Measurements from ENCODE around the gene RNF7. TPM values are rescaled to one million over a fixed set of nuclear protein-coding genes. Genes with fewer than 3 reads are reported as not detected.
A peak's percentile ranks its signal among the peaks of the same experiment; 100 is the strongest.

The RNF7 gene
- polyA plus RNA-seq, 2 of the 4 experiments (the other 2 are of a cell fraction) = 84.1 to 147 TPM

- ATAC-seq = no peak
- no peak for FAIRE-seq
- DNase-seq (ENCODE audit: low read depth in 1 of 2, low spot score in 1 of 2) = no peak
Observed at GRCh38 chr3:141725036-141725435, 13.1 kb upstream of the RNF7 start.

GRCh38 chr3:141726483-141726882, 11.6 kb upstream of the RNF7 start:
- no peak overlapping the region for H3K4me2 ChIP-seq
- no peaks in the 10 kb centered on the region; the same call in 2 of the 3 replicates for H3K4me1 ChIP-seq
- no peak overlapping the region for H3K4me3 ChIP-seq
- FAIRE-seq (no peak), ATAC-seq (no peak), DNase-seq (ENCODE audit: low read depth in 1 of 2, low spot score in 1 of 2) (no peak)
- H3K9me3 ChIP-seq = no peaks in the 10 kb centered on the region
- H3K27ac ChIP-seq = no peak overlapping the region
- TF ChIP-seq MAX (IDR thresholded peaks at IDR 0.05) = no peak
- 12% methylated on average over 1 of the region's 1 CpG for WGBS (ENCODE audit: missing lambda C conversion rate)
- ChIA-PET CTCF (no interaction called here), POLR2A (interaction anchor here (0.7 kb wide), 1 partner anchor 18 kb away, joined by 3 read pairs; no protein-coding TSS in a partner anchor)

More at GRCh38 chr3:141725036-141725435, 13.1 kb upstream of the RNF7 start:
- 76% methylated on average over 4 of the region's 4 CpGs for WGBS (ENCODE audit: missing lambda C conversion rate)
- H3K27ac ChIP-seq = no peak overlapping the region
- CTCF ChIA-PET = interaction anchor here (1.0 kb wide), 1 partner anchor 9 kb away, joined by 3 read pairs; no protein-coding TSS in a partner anchor
- no peak for TF ChIP-seq USF2 (IDR thresholded peaks at IDR 0.05)
- TF ChIP-seq EHMT2 (IDR thresholded peaks at IDR 0.05; ENCODE audit: low read depth) = no peak
- no peak for TF ChIP-seq HEYL (CRISPR knock-in tag; IDR thresholded peaks at IDR 0.05)
- TF ChIP-seq TP53 (CRISPR knock-in tag; IDR thresholded peaks at IDR 0.05) = no peak
- TF ChIP-seq RCOR1 (IDR thresholded peaks at IDR 0.05; ENCODE audit: low read depth, low read length) = no peak
- no peak for TF ChIP-seq NPAS2 (CRISPR knock-in tag; IDR thresholded peaks at IDR 0.05; ENCODE audit: borderline replicate concordance)
- no peak for TF ChIP-seq RNF2 (IDR thresholded peaks at IDR 0.05; ENCODE audit: borderline replicate concordance, low read depth)
- no peak for TF ChIP-seq NR3C1 (IDR thresholded peaks at IDR 0.05)
- no peak for TF ChIP-seq JUNB (IDR thresholded peaks at IDR 0.05)
- TF ChIP-seq KDM5A (IDR thresholded peaks at IDR 0.05) = no peak
- no peak for TF ChIP-seq MYC (IDR thresholded peaks at IDR 0.05; ENCODE audit: borderline replicate concordance, low read length)
- no peak for TF ChIP-seq CBX8 (IDR thresholded peaks at IDR 0.05)
- TF ChIP-seq HES2 (IDR thresholded peaks at IDR 0.05) = no peak
- TF ChIP-seq E2F6 (IDR thresholded peaks at IDR 0.05; ENCODE audit: borderline replicate concordance, low read depth) = no peak
- TF ChIP-seq CTCF (IDR thresholded peaks at IDR 0.05) = no peak
- no peak for TF ChIP-seq EHF (CRISPR knock-in tag; IDR thresholded peaks at IDR 0.05)
- TF ChIP-seq RARB (CRISPR knock-in tag; IDR thresholded peaks at IDR 0.05) = no peak
- TF ChIP-seq MAZ (IDR thresholded peaks at IDR 0.05; ENCODE audit: borderline replicate concordance, low read depth, low read length) = no peak
- TF ChIP-seq MAX (IDR thresholded peaks at IDR 0.05) = no peak
- no peaks in the 10 kb centered on the region for H3K9me3 ChIP-seq
- H3K4me2 ChIP-seq = no peak overlapping the region
- no peaks in the 10 kb centered on the region; the same call in 2 of the 3 replicates for H3K4me1 ChIP-seq
- POLR2A ChIA-PET = no interaction called here
- H3K4me3 ChIP-seq = no peak overlapping the region

- 55% methylated on average over 5 of the region's 5 CpGs for WGBS (ENCODE audit: missing lambda C conversion rate)
- ATAC-seq (peak in 1 of 2 experiments; percentile 63; a peak in 3 of 6 replicates), FAIRE-seq (no peak), DNase-seq (ENCODE audit: low read depth in 1 of 2, low spot score in 1 of 2) (peak in 1 of 2 experiments; percentile 24)
- TF ChIP-seq FOXS1 (CRISPR knock-in tag; IDR thresholded peaks at IDR 0.05) = no peak
- TF ChIP-seq EP300 (IDR thresholded peaks at IDR 0.05) = no peak
- TF ChIP-seq NR3C1 (IDR thresholded peaks at IDR 0.05) = no peak
- TF ChIP-seq USF2 (IDR thresholded peaks at IDR 0.05) = peak; percentile 24; the same call in 1 of the 2 replicates
- no peak for TF ChIP-seq HDAC2 (IDR thresholded peaks at IDR 0.05)
- POLR2A ChIA-PET = no interaction called here
- no peaks in the 10 kb centered on the region for H3K9me3 ChIP-seq
- H3K4me1 ChIP-seq = no peaks in the 10 kb centered on the region; the same call in 2 of the 3 replicates
- no peak overlapping the region for H3K4me2 ChIP-seq
- CTCF ChIA-PET = interaction anchor here (0.5 to 1.5 kb wide), 6 partner anchors 10 to 418 kb away, joined by 3 to 4 read pairs (median 3); partner anchors contain the start of gene RNF7
- no peak overlapping the region for H3K27ac ChIP-seq
- no peak overlapping the region for H3K4me3 ChIP-seq
Observed at GRCh38 chr3:141728355-141728892, 9.7 kb upstream of the RNF7 start.
